Activated naive CD8-positive, alpha-beta T cell (primary cell): ENCODE data around the gene ISLR.

Source experiments
- H3K27ac Mint-ChIP-seq: one replicate; pipeline ENCODE4 v1.8.0; 2021; ENCODE audit warnings: mixed read lengths
- H3K27me3 Mint-ChIP-seq: one replicate; pipeline ENCODE4 v1.8.0; 2021; ENCODE audit warnings: mixed read lengths
- H3K36me3 Mint-ChIP-seq: one replicate; pipeline ENCODE4 v1.8.0; 2021; ENCODE audit warnings: mixed read lengths
- H3K4me1 Mint-ChIP-seq: one replicate; pipeline ENCODE4 v1.8.0; 2021; ENCODE audit warnings: low read depth, mixed read lengths
- H3K4me3 Mint-ChIP-seq: one replicate; pipeline ENCODE4 v1.8.0; 2021; ENCODE audit warnings: mild to moderate bottlenecking, mixed read lengths
- H3K9me3 Mint-ChIP-seq: one replicate; pipeline ENCODE4 v1.8.0; 2021; ENCODE audit warnings: low read depth, mixed read lengths

The ISLR gene

GRCh38 chr15:74192751-74193150, 19.2 kb downstream of the ISLR start:
- Mint-ChIP-seq H3K27me3 (no peaks in the 10 kb centered on the region), H3K4me3 (no peak overlapping the region), H3K36me3 (no peaks in the 10 kb centered on the region), H3K27ac (no peak overlapping the region), H3K4me1 (no peaks in the 10 kb centered on the region), H3K9me3 (no peaks in the 10 kb centered on the region)

- no peaks in the 10 kb centered on the region for H3K36me3 Mint-ChIP-seq
- H3K4me3 Mint-ChIP-seq, result no peak overlapping the region
- H3K27me3 Mint-ChIP-seq, result no peaks in the 10 kb centered on the region
- H3K4me1 Mint-ChIP-seq, result no peaks in the 10 kb centered on the region
- H3K9me3 Mint-ChIP-seq, result no peaks in the 10 kb centered on the region
- no peak overlapping the region for H3K27ac Mint-ChIP-seq
Observed at GRCh38 chr15:74193299-74193718, 19.8 kb downstream of the ISLR start.

GRCh38 chr15:74193905-74194304, 20.4 kb downstream of the ISLR start:
- Mint-ChIP-seq H3K4me3 (no peak overlapping the region), H3K27me3 (no peaks in the 10 kb centered on the region), H3K36me3 (no peaks in the 10 kb centered on the region), H3K4me1 (no peaks in the 10 kb centered on the region), H3K27ac (no peak overlapping the region), H3K9me3 (no peaks in the 10 kb centered on the region)

- Mint-ChIP-seq H3K4me1 (no peaks in the 10 kb centered on the region), H3K9me3 (no peaks in the 10 kb centered on the region), H3K4me3 (no peak overlapping the region), H3K36me3 (no peaks in the 10 kb centered on the region), H3K27me3 (no peaks in the 10 kb centered on the region), H3K27ac (no peak overlapping the region)
Observed at GRCh38 chr15:74194572-74195559, 21.4 kb downstream of the ISLR start.

- H3K27ac Mint-ChIP-seq, result no peak overlapping the region
- H3K9me3 Mint-ChIP-seq, result no peaks in the 10 kb centered on the region
- no peaks in the 10 kb centered on the region for H3K36me3 Mint-ChIP-seq
- H3K27me3 Mint-ChIP-seq, result no peaks in the 10 kb centered on the region
- H3K4me1 Mint-ChIP-seq, result no peaks in the 10 kb centered on the region
- no peak overlapping the region for H3K4me3 Mint-ChIP-seq
Observed at GRCh38 chr15:74196175-74196574, 22.7 kb downstream of the ISLR start.

GRCh38 chr15:74197176-74197965, 23.9 kb downstream of the ISLR start:
- Mint-ChIP-seq H3K4me1 (no peaks in the 10 kb centered on the region), H3K36me3 (no peaks in the 10 kb centered on the region), H3K27ac (no peak overlapping the region), H3K27me3 (no peaks in the 10 kb centered on the region), H3K4me3 (no peak overlapping the region), H3K9me3 (no peaks in the 10 kb centered on the region)

GRCh38 chr15:74199297-74199652, 25.8 kb downstream of the ISLR start:
- no peaks in the 10 kb centered on the region for H3K27me3 Mint-ChIP-seq
- H3K4me1 Mint-ChIP-seq, result peaks cover 3% of the 10 kb centered on the region
- no peaks in the 10 kb centered on the region for H3K9me3 Mint-ChIP-seq
- H3K4me3 Mint-ChIP-seq, result no peak overlapping the region
- H3K36me3 Mint-ChIP-seq, result no peaks in the 10 kb centered on the region
- no peak overlapping the region for H3K27ac Mint-ChIP-seq

GRCh38 chr15:74200412-74200815, 26.9 kb downstream of the ISLR start:
- peaks cover 3% of the 10 kb centered on the region for H3K4me1 Mint-ChIP-seq
- H3K36me3 Mint-ChIP-seq, result no peaks in the 10 kb centered on the region
- H3K27me3 Mint-ChIP-seq, result no peaks in the 10 kb centered on the region
- H3K9me3 Mint-ChIP-seq, result no peaks in the 10 kb centered on the region
- no peak overlapping the region for H3K27ac Mint-ChIP-seq
- no peak overlapping the region for H3K4me3 Mint-ChIP-seq

- no peak overlapping the region for H3K27ac Mint-ChIP-seq
- no peak overlapping the region for H3K4me3 Mint-ChIP-seq
- H3K27me3 Mint-ChIP-seq, result no peaks in the 10 kb centered on the region
- no peaks in the 10 kb centered on the region for H3K9me3 Mint-ChIP-seq
- peaks cover 3% of the 10 kb centered on the region for H3K4me1 Mint-ChIP-seq
- no peaks in the 10 kb centered on the region for H3K36me3 Mint-ChIP-seq
Observed at GRCh38 chr15:74200871-74201419, 27.4 kb downstream of the ISLR start.

GRCh38 chr15:74201710-74202420, 28.4 kb downstream of the ISLR start:
- no peak overlapping the region for H3K4me3 Mint-ChIP-seq
- H3K27ac Mint-ChIP-seq, result no peak overlapping the region
- H3K4me1 Mint-ChIP-seq, result peaks cover 3% of the 10 kb centered on the region
- no peaks in the 10 kb centered on the region for H3K36me3 Mint-ChIP-seq
- H3K9me3 Mint-ChIP-seq, result no peaks in the 10 kb centered on the region
- H3K27me3 Mint-ChIP-seq, result no peaks in the 10 kb centered on the region

GRCh38 chr15:74202452-74203401, 29.2 kb downstream of the ISLR start, which contains the start of gene STRA6:
TSS of gene STRA6 (minus strand) at chr15:74202787. CDS start at chr15:74202267, 520 bp downstream.
- Mint-ChIP-seq H3K27me3 (peaks cover 3% of the 10 kb centered on the region), H3K9me3 (no peaks in the 10 kb centered on the region), H3K27ac (no peak within 1 kb of the TSS), H3K36me3 (no peaks in the 10 kb centered on the region), H3K4me3 (no peak within 1 kb of the TSS), H3K4me1 (peaks cover 3% of the 10 kb centered on the region)

- Mint-ChIP-seq H3K4me3 (no peak overlapping the region), H3K9me3 (no peaks in the 10 kb centered on the region), H3K4me1 (peaks cover 3% of the 10 kb centered on the region), H3K27ac (no peak overlapping the region), H3K27me3 (peaks cover 3% of the 10 kb centered on the region), H3K36me3 (no peaks in the 10 kb centered on the region)
Observed at GRCh38 chr15:74203914-74204431, 30.5 kb downstream of the ISLR start.

GRCh38 chr15:74205582-74205947, 32.1 kb downstream of the ISLR start:
- peaks cover 3% of the 10 kb centered on the region for H3K27me3 Mint-ChIP-seq
- no peak overlapping the region for H3K4me3 Mint-ChIP-seq
- H3K9me3 Mint-ChIP-seq, result peaks cover under 1% of the 10 kb centered on the region
- H3K36me3 Mint-ChIP-seq, result no peaks in the 10 kb centered on the region
- peaks cover 3% of the 10 kb centered on the region for H3K4me1 Mint-ChIP-seq
- H3K27ac Mint-ChIP-seq, result no peak overlapping the region
